GM21825 (cell line): ENCODE results near the gene HIP1.
"Not testable (repeated sequence)": the region's sequence is repeated elsewhere in the genome, so short reads cannot be mapped to it uniquely, and the experiment has no call there.

Experiments
- ATAC-seq: cut with Tn5 transposase; IDR thresholded peaks from one replicate; pipeline ENCODE4 v1.9.1; 2021; ENCODE audit warnings: mild to moderate bottlenecking, moderate library complexity; ENCODE audit not compliant: unreplicated experiment

The HIP1 gene

GRCh38 chr7:75619636-75620035, 119.1 kb downstream of the HIP1 start:
- no peak for ATAC-seq

DNA sequence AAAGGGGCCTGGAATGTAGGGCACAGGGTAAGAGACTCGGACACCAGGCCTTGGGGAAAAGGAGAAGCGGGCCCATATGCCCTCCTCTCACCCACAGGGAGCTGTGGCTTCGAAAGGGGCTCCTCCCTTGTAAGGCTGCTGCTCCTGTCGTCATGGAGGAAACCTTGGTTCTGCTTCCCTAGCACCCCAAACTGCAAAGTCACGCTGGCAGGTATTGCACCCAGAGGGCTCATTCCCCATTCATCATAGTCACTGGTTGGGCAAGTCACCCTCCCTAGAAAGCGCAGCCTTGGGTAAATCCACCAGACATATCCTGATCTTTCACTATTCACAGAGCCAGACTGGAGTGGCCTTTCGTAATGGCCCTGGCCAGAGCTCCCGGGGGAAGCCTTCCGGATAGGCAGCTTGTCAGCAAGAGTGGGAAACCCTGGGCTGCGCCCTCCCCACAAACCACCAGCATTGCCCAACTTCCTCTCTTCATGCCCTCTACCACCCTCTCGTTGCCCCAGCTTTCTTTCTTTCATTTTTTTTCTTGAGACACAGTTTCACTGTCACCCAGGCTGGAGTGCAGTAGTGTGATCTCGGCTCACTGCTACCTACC, 121.0 kb downstream of the HIP1 start:
- no peak for ATAC-seq

DNA sequence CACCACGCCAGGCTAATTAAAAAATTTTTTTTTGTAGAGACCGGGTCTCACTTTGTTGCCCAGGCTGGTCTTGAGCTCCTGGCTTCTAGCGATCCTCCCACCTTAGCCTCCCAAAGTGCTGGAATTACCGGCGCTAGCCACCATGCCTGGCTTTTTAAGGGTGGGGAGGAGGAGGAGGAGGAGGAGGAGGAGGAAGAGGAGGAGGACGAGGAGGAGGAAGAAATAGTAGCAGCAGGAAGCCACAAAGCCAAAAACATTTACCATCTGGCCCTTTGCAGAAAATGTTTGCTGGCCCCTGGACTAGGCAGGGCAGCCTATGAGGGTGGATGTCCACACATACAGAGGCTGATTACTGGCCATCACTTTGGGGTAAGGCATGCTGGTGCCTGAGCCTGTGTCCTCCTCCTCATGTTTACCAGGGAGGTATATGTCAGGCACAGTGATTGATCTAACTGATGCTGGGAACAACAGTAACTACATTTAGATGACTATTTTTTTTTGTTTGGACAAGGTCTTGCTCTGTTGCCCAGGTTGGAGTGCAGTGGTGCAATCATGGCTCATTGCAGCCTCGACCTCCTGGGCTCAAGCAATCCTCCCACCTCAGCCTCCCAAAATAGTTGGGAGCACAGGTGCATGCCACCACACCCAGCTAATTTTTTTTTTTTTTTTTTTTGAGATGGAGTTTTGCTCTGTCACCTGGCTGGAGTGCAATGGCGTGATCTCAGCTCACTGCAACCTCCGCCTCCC, 122.1 kb downstream of the HIP1 start:
- ATAC-seq, result no peak

DNA sequence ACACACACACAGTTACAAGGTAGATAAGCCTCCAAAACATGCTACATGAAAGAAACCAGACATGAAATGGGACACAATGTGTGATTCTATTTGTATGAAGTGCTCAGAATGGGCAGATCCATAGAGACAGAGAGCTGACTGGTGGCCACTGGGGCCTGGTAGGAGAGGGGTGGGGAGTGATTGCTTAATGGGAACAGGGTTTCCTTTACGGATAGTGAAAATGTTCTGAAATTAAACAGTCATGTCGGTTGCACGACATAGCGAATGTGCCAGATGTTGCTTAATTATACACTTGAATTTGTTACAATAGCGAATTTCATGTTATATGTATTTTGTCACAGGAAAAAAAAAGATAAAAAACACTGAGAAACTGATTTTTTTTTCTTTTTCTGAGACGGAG, 124.3 kb downstream of the HIP1 start:
- no peak for ATAC-seq

DNA sequence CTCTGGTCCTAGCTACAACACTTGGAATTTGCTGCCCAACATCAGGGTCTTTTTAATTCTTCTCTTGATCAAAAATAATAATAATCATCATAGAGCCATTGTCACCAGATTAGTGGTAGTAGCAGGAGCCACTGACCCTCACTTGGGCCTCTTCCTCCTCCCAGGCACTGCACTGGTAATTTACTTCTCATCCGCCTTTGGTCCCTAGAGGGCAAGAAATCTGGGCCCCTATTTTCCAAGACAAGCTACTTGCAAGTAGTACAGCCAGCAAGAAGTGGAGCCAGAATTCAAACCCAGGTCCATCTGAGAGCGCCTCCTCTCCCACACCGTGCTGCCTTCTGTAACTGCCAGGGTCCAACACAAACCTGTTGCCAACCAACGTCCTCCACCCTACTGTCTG, 125.4 kb downstream of the HIP1 start:
- ATAC-seq, result no peak

GRCh38 chr7:75611557-75612178, 127.1 kb downstream of the HIP1 start:
- ATAC-seq, result no peak

GRCh38 chr7:75609416-75609815, 129.3 kb downstream of the HIP1 start:
- not testable (repeated sequence) for ATAC-seq

GRCh38 chr7:75608451-75609122, 130.2 kb downstream of the HIP1 start:
- ATAC-seq, result no peak

- no peak for ATAC-seq
Measured at GRCh38 chr7:75604408-75604807, 134.3 kb downstream of the HIP1 start.

- ATAC-seq, result not testable (repeated sequence)
Measured at GRCh38 chr7:75602831-75603230, 135.9 kb downstream of the HIP1 start.

DNA sequence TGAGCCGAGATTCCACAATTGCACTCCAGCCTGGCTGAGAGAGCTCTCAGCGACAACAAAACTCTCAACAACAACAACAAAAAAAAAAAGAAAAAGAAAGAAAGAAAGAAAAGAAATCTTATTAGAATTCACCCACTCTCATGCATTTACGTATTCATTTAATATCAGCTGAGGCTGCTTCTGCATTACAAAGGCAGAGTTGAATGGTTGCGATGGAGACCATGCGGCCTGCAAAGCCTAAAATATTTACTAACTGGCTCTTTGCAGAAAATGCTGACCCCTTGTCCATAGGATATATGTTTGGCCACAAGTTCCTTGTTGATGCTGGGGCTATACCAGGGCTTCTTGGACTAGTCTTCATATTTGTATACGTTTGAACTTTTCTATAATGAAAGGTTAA, 137.2 kb downstream of the HIP1 start:
- no peak for ATAC-seq

- ATAC-seq, result not testable (repeated sequence)
Measured at GRCh38 chr7:75600748-75601147, 138.0 kb downstream of the HIP1 start.

DNA sequence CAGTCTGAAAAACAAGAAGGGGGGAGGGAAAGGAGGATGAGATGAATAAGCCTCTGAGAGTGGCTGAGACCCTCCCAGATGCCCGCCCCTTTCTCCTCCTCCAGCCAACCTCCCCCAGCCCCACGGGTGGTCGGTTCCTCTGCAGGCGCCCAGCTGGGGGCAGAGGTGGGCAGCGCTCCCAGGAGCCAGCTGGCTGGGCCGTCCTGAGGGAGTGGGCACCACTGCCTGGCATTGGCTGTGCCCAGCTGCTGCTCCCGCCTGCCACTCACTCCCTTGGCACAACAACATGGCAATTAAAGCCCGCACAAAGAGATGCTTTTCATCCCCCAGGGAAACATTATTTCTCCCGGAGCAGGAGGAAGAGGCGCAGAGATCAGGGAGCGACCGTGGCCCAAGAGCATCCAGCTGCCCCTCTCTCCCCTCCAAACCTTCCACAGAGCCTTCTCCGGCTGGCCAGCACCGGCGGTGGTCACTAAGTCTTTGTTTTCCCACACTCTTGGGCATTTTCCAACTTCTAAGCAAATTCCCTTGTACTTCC, 139.4 kb downstream of the HIP1 start:
- ATAC-seq, result no peak

DNA sequence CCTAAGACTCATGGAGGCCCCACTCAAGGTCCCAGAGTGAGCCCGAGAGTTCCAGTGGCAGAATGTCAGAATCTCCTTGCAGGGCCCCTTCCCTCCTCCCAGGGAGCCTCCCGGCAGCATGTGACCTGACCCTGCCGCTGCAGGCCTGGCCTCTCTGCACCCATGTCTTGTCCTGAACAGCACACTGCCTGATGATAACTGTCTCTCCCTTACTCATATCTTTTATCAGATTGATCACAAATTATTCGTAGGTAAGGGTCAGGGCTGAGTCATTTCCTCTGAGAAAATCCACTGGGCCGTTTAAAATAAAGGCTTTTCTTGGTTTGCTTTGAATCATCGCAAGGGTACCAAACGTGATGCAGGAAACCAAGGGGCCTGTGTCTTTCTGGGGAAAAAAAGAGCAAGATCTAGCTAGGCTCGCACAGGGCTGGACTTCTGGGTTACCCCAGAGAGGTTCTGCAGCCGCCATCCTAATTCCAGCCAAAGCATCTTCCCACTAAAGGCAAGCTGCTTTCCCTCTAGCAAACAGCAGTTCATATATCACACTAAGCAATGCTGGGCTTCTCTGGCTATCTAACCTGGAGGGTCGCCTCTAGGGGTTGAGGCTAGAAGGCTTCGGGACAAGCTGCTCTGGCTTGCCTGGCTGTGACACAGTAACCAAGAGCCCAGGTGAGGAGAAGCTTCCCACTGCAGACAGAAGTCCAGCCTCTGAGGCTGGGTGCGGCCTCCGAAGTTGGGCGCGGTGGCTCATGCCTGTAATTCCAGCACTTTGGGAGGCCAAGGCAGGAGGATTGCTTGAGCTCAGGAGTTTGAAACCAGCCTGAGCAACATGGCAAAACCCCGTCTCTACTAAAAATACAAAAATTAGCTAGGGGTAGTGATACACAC, 141.8 kb downstream of the HIP1 start:
- ATAC-seq, result no peak

DNA sequence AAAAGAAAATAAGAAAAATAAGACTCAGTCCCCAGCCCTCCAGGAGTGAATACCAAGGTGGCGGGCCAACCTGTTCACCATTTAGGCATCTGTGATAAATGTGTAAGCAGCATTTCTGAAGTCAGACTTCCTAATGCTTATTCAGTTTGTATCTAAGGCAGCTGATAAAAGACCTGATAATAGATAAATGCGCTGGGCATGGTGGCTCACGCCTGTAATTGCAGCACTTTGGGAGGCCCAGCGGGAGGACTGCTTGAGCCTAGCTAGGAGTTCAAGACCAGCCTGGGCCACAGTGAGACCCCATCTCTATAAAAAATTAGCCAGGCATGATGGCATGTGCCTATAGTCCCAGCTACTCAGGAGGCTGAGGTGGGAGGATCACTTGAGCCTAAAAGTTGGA, 143.0 kb downstream of the HIP1 start:
- no peak for ATAC-seq

DNA sequence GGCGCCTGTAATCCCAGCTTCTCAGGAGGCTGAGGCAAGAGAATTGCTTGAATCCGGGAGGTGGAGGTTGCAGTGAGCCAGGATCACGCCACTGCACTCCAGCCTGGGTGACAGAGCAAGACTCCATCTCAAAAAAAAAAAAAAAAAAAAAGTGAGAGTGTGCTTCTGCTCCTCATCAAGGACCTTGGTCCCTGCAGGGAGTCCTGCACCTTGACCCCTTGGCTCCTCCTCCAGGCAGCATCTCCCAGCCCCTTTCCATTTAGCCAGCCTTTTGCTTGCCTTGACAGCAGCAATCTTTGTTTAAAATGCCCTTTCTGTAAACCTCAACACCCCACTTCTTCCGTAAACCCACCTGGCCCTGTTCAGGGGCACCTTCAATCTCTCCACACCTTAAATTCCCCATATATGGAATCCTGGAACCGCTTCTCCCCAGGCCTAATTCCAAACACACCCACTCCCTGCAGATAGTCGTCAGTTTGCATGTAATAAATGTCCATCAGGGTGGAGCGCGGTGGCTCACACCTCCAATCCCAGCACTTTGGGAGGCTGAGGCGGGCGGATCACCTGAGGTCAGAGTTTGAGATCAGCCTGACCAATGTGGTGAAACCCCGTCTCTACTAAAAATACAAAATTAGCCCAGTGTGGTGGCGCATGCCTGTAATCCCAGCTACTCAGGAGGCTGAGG, 145.1 kb downstream of the HIP1 start:
- ATAC-seq, result not testable (repeated sequence)

DNA sequence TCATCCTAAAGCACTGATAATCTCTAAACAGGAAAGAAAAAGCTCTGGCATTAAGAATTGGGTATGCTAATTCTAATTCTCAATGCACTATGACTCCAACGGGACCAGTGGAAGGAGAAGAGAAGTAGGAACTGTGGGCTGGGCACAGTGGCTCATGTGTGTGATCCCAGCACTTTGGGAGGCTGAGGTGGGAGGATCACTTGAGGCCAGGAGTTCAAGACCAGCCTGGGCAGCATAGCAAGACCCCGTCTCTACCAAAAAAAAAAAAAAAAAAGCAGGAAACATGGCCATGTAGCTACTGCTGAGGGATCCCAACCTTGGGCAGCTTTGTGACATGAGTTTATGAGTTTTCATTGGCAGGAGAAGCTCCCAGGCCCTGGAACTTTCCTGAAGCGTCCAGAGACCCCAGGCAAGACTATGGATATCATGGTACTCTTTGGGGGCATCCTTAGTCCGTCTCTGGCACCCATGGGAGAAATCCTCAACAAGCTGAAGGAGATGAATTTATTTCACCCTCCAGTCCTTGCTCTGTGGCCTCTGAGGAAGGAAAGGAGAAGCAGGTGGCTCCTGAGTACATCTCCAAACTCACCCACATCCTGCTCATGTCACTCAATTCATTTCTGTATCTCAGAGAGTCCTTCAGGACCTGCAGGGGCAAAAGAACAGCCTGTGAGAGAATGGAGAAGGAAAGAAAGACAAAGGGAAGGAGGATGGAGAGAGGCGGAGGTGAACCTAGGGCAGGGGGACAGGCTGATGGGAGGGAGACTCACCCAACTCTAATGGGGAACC, 147.1 kb downstream of the HIP1 start:
- ATAC-seq, result no peak

- no peak for ATAC-seq
Measured at GRCh38 chr7:75590373-75591005, 148.3 kb downstream of the HIP1 start.

DNA sequence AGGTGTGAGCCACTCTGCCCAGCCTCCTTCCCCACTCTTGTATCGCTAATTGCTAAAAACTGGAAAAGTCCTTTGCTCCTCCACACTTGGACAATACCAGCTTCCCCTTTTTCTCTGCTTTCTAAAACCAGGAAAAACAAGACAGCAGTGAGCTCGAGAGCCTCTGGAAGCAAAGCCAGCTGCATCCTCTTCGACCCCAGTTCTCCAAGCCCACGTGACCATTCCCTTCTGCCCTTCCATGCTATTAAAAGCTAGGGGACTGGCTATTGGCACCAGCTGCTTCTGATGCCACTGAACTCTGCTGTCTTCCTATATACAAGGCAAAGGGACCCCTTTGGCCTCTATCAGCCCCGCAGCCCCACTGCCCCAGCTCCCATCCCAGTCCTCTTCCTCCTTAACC, 154.4 kb downstream of the HIP1 start:
- ATAC-seq, result no peak
